ENCODE measurements around the gene PSMF1.

DNA sequence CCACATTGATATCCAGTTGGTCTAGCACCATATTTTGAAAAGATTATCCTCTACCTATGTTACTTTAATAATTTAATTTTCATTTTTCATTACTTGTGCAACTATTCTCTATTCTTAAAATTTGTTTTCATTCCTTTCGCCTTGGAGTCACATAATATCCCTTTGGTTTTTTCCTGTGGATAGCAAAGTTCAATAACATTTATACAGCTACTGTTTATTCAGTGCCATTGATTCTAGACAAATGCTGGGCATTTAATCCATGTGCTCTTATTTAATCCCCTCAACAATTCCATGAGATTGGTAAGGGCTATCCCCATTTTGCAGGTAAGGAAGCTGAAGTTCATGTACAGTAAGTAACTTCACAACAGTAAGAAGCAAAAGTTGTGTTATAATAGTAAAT lies 32.6 kb downstream of the PSMF1 start:
- TF ChIP-seq, protein P1, sequence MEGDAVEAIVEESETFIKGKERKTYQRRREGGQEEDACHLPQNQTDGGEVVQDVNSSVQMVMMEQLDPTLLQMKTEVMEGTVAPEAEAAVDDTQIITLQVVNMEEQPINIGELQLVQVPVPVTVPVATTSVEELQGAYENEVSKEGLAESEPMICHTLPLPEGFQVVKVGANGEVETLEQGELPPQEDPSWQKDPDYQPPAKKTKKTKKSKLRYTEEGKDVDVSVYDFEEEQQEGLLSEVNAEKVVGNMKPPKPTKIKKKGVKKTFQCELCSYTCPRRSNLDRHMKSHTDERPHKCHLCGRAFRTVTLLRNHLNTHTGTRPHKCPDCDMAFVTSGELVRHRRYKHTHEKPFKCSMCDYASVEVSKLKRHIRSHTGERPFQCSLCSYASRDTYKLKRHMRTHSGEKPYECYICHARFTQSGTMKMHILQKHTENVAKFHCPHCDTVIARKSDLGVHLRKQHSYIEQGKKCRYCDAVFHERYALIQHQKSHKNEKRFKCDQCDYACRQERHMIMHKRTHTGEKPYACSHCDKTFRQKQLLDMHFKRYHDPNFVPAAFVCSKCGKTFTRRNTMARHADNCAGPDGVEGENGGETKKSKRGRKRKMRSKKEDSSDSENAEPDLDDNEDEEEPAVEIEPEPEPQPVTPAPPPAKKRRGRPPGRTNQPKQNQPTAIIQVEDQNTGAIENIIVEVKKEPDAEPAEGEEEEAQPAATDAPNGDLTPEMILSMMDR (IDR thresholded peaks at IDR 0.05): no peak
- TF ChIP-seq POLR2A (IDR thresholded peaks at IDR 0.05): no peak
